ENCODE results near the gene KIRREL1. TPM values are rescaled to one million over a fixed set of nuclear protein-coding genes. Genes with fewer than 3 reads are reported as not detected.

KIRREL1 gene
- total RNA-seq, 1 donor from 2014 or later: 23.5 TPM

DNA sequence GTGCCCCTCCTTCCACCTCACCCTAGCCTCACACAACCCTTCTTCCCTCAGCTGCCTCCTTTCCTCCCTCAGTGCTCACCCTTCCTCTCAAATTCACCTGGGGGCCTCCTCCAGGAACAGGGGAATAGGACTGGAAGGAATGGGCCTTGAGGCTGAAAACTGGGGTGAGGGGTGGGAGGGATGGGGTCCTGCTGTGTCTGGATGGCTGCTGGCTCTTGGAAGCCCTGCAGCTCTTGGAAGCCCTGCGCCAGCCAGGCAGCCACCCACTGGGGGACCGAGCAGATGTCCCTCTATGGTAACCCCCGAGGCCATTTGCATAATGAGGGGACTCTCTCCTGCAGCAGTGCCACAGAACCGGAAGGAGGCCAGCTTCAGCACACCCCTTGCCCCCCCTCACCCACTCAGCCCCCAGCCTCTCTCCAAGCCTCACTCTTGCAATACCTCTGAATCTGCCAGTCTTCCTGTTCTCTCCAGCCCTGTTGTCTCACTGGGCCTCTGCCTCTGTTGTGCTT, 85.2 kb downstream of the KIRREL1 start:
- no peak overlapping the region for H3K27ac ChIP-seq (ENCODE audit: low read depth, low read length)
- no peak overlapping the region for H3K9ac ChIP-seq (ENCODE audit: low read depth in 1 of 3, low read length in 3 of 3)
- H3K4me3 ChIP-seq (ENCODE audit: low read length in 3 of 3): no peak overlapping the region
- no peaks in the 10 kb centered on the region for H3K9me3 ChIP-seq (ENCODE audit: control insufficient read depth in 3 of 3, low read length in 3 of 3)
- H3K4me1 ChIP-seq (ENCODE audit: control insufficient read depth in 3 of 3, insufficient read depth in 3 of 3, low read length in 3 of 3): no peaks in the 10 kb centered on the region
- peaks cover 0 to 6% (median 5%) of the 10 kb centered on the region in 3 donors for H3K36me3 ChIP-seq (ENCODE audit: control insufficient read depth in 3 of 3, insufficient read depth in 3 of 3, low read length in 3 of 3)
- no peaks in the 10 kb centered on the region for H3K27me3 ChIP-seq (ENCODE audit: control insufficient read depth in 3 of 3, insufficient read depth in 3 of 3, low read length in 3 of 3)

DNA sequence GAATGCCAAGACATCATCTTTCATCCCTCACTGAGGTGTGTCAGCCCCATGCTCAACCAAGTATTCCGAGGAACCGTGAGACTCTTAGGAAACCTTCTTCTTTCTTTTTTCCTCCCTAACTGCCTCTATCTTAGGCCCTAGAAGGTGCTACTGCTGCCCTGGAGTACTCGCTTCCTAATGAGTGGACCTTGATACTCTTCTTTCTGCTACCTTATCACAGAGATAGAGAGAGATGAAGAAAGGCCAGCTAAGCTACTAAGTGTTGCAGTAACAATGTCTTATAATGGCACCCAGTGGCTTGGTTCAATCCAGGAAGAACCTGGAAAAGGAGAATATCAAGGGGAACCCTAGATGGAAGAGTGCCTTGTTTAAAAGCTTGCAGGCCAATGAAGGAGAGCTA, 86.6 kb downstream of the KIRREL1 start:
- Histone ChIP-seq H3K9ac (ENCODE audit: low read depth in 1 of 3, low read length in 3 of 3) (no peak overlapping the region), H3K4me1 (ENCODE audit: control insufficient read depth in 3 of 3, insufficient read depth in 3 of 3, low read length in 3 of 3) (no peaks in the 10 kb centered on the region), H3K4me3 (ENCODE audit: low read length in 3 of 3) (no peak overlapping the region), H3K9me3 (ENCODE audit: control insufficient read depth in 3 of 3, low read length in 3 of 3) (no peaks in the 10 kb centered on the region), H3K27ac (ENCODE audit: low read depth, low read length) (no peak overlapping the region), H3K27me3 (ENCODE audit: control insufficient read depth in 3 of 3, insufficient read depth in 3 of 3, low read length in 3 of 3) (no peaks in the 10 kb centered on the region), H3K36me3 (ENCODE audit: control insufficient read depth in 3 of 3, insufficient read depth in 3 of 3, low read length in 3 of 3) (peaks cover 0 to 11% (median 5%) of the 10 kb centered on the region in 3 donors)

DNA sequence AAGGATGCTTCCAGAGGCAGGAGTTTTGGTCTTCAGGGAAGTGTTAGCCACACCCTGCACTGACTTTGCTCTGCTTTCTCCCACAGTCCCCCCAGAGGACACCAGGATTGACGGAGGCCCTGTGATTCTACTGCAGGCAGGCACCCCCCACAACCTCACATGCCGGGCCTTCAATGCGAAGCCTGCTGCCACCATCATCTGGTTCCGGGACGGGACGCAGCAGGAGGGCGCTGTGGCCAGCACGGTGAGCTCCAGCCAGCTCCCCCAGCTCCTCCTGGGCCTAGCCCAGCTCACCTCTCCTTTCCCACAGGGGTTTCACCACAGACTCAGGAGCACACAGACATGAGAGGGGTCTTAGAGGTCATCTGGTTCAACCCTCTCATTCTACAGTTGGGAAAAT, 90.9 kb downstream of the KIRREL1 start:
- H3K4me3 ChIP-seq (ENCODE audit: low read length in 3 of 3): no peak overlapping the region
- H3K27me3 ChIP-seq (ENCODE audit: control insufficient read depth in 3 of 3, insufficient read depth in 3 of 3, low read length in 3 of 3): no peaks in the 10 kb centered on the region
- H3K27ac ChIP-seq (ENCODE audit: low read depth, low read length): no peak overlapping the region
- no peaks in the 10 kb centered on the region for H3K4me1 ChIP-seq (ENCODE audit: control insufficient read depth in 3 of 3, insufficient read depth in 3 of 3, low read length in 3 of 3)
- no peaks in the 10 kb centered on the region for H3K9me3 ChIP-seq (ENCODE audit: control insufficient read depth in 3 of 3, low read length in 3 of 3)
- H3K36me3 ChIP-seq (ENCODE audit: control insufficient read depth in 3 of 3, insufficient read depth in 3 of 3, low read length in 3 of 3): peaks cover 0 to 21% (median 12%) of the 10 kb centered on the region in 3 donors
- no peak overlapping the region for H3K9ac ChIP-seq (ENCODE audit: low read depth in 1 of 3, low read length in 3 of 3)

DNA sequence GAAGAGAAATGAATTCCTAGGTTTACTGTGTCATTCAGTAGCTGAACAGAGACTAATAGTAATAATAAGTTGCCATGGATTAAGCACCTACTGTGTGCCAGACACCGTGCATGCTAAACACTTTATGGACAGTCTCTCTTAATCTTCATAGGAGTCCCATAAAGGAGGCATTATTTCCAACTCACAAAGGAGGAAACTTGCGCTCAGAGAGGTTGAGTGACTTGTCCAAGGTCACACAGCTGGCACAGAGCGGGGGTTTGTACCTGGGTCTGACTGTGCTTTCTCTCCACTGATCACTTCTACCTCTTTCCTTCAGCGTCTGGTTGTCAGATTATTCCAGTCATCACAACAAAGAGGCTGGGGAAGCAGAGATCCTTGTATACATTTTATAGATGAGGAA, 91.3 kb downstream of the KIRREL1 start:
- H3K27ac ChIP-seq (ENCODE audit: low read depth, low read length): no peak overlapping the region
- no peaks in the 10 kb centered on the region for H3K4me1 ChIP-seq (ENCODE audit: control insufficient read depth in 3 of 3, insufficient read depth in 3 of 3, low read length in 3 of 3)
- peaks cover 0 to 25% (median 13%) of the 10 kb centered on the region in 3 donors for H3K36me3 ChIP-seq (ENCODE audit: control insufficient read depth in 3 of 3, insufficient read depth in 3 of 3, low read length in 3 of 3)
- no peak overlapping the region for H3K9ac ChIP-seq (ENCODE audit: low read depth in 1 of 3, low read length in 3 of 3)
- H3K9me3 ChIP-seq (ENCODE audit: control insufficient read depth in 3 of 3, low read length in 3 of 3): no peaks in the 10 kb centered on the region
- H3K27me3 ChIP-seq (ENCODE audit: control insufficient read depth in 3 of 3, insufficient read depth in 3 of 3, low read length in 3 of 3): no peaks in the 10 kb centered on the region
- H3K4me3 ChIP-seq (ENCODE audit: low read length in 3 of 3): no peak overlapping the region

DNA sequence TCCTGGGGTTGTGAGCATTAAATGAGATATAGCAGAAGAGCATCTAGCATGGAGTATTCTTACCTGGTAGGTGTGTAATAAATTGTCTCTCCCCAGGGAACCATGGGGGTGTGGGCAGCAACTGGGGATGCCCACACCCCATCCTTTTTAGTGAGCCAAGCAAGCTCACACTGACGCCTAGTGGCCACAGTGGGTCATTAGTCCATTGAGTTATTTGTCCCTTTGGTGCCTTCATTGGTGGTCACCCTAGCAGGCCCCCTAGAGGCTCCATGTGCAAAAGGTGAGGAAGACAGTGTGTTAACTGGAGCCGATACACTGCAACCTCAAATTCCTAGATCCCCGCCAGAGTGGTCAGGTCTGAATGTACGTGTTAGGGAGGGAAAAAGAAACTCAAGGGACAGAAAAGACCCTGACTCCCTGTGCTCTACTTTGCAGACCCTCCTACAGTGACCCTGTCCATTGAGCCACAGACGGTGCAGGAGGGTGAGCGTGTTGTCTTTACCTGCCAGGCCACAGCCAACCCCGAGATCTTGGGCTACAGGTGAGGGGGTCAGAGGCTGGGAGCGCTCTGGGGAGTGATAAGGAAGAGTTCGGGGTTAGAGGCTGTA, 94.0 kb downstream of the KIRREL1 start:
- no peak overlapping the region for H3K4me3 ChIP-seq (ENCODE audit: low read length in 3 of 3)
- no peak overlapping the region for H3K9ac ChIP-seq (ENCODE audit: low read depth in 1 of 3, low read length in 3 of 3)
- no peaks in the 10 kb centered on the region for H3K4me1 ChIP-seq (ENCODE audit: control insufficient read depth in 3 of 3, insufficient read depth in 3 of 3, low read length in 3 of 3)
- H3K27ac ChIP-seq (ENCODE audit: low read depth, low read length): no peak overlapping the region
- H3K9me3 ChIP-seq (ENCODE audit: control insufficient read depth in 3 of 3, low read length in 3 of 3): no peaks in the 10 kb centered on the region
- H3K27me3 ChIP-seq (ENCODE audit: control insufficient read depth in 3 of 3, insufficient read depth in 3 of 3, low read length in 3 of 3): no peaks in the 10 kb centered on the region
- peaks cover 0 to 26% (median 12%) of the 10 kb centered on the region in 3 donors for H3K36me3 ChIP-seq (ENCODE audit: control insufficient read depth in 3 of 3, insufficient read depth in 3 of 3, low read length in 3 of 3)

DNA sequence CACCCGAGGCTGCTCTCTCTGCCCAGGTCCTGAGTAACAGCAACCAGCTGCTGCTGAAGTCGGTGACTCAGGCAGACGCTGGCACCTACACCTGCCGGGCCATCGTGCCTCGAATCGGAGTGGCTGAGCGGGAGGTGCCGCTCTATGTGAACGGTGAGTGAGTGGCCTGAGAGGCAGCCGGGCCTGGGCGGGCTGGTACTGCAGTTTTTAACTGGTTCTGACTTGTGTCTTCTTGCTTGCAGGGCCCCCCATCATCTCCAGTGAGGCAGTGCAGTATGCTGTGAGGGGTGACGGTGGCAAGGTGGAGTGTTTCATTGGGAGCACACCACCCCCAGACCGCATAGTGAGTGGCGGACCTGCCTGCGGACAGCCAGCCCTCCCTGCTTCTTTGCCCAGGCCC, 96.0 kb downstream of the KIRREL1 start:
- Histone ChIP-seq H3K27ac (ENCODE audit: low read depth, low read length) (no peak overlapping the region), H3K36me3 (ENCODE audit: control insufficient read depth in 3 of 3, insufficient read depth in 3 of 3, low read length in 3 of 3) (peaks cover 0 to 39% (median 23%) of the 10 kb centered on the region in 3 donors)

DNA sequence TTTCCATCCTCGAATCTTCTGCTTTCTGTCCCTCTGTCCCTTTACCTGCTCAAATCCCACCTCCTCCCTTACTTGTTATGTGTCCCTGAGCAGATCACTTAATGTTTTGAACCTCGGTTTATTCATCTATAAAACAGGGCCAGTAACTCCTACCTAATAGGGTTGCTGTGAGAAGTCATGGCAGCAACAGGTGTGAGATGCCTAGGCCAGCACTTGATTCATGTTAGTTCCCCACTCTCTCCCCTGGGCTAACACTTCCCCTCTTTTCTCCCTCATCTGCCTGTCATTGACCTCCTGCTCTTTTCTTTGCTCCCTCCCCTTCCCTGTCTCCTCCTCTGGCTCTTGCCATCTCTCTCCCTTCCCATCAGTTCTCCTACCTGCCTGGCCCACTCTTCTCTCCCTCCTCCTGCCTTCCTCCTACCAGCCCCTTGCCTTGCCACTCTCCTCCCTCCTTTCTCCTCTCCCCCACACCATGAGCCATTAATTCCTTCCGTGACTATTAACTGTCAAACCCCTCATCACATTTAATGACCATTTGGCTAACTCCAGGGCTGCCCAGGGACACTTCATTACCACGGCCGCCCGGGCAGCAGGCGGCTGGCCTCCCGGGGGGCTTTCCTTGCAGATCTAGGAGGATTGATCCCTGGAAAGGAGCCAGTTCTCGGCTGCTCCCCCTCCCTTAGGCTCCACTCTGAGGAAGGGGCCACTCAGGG, 96.6 kb downstream of the KIRREL1 start:
- H3K9me3 ChIP-seq (ENCODE audit: control insufficient read depth in 3 of 3, low read length in 3 of 3): no peaks in the 10 kb centered on the region
- H3K9ac ChIP-seq (ENCODE audit: low read depth in 1 of 3, low read length in 3 of 3): no peak overlapping the region
- H3K36me3 ChIP-seq (ENCODE audit: control insufficient read depth in 3 of 3, insufficient read depth in 3 of 3, low read length in 3 of 3): peaks cover 0 to 34% (median 23%) of the 10 kb centered on the region in 3 donors
- no peak overlapping the region for H3K27ac ChIP-seq (ENCODE audit: low read depth, low read length)
- H3K4me1 ChIP-seq (ENCODE audit: control insufficient read depth in 3 of 3, insufficient read depth in 3 of 3, low read length in 3 of 3): no peaks in the 10 kb centered on the region
- H3K27me3 ChIP-seq (ENCODE audit: control insufficient read depth in 3 of 3, insufficient read depth in 3 of 3, low read length in 3 of 3): no peaks in the 10 kb centered on the region
- no peak overlapping the region for H3K4me3 ChIP-seq (ENCODE audit: low read length in 3 of 3)

More for the DNA sequence above, 96.0 kb downstream of the KIRREL1 start:
- Histone ChIP-seq H3K4me3 (ENCODE audit: low read length in 3 of 3) (no peak overlapping the region), H3K9ac (ENCODE audit: low read depth in 1 of 3, low read length in 3 of 3) (no peak overlapping the region), H3K4me1 (ENCODE audit: control insufficient read depth in 3 of 3, insufficient read depth in 3 of 3, low read length in 3 of 3) (no peaks in the 10 kb centered on the region), H3K27me3 (ENCODE audit: control insufficient read depth in 3 of 3, insufficient read depth in 3 of 3, low read length in 3 of 3) (no peaks in the 10 kb centered on the region), H3K9me3 (ENCODE audit: control insufficient read depth in 3 of 3, low read length in 3 of 3) (no peaks in the 10 kb centered on the region)

DNA sequence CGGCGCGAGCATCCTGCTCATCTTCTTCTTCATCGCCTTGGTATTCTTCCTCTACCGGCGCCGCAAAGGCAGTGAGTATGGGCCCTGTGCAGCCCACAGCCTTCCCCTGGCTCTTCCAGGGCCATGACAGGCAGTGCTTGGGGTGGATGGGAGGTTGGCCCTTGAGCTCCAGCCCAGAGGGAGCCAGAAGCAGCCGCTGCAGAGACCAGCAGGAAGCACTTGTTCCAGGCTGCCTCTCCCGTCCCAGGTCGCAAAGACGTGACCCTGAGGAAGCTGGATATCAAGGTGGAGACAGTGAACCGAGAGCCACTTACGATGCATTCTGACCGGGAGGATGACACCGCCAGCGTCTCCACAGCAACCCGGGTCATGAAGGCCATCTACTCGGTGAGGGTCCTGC, 99.9 kb downstream of the KIRREL1 start:
- no peak overlapping the region for H3K9ac ChIP-seq (ENCODE audit: low read depth in 1 of 3, low read length in 3 of 3)
- no peak overlapping the region for H3K27ac ChIP-seq (ENCODE audit: low read depth, low read length)
- no peaks in the 10 kb centered on the region for H3K27me3 ChIP-seq (ENCODE audit: control insufficient read depth in 3 of 3, insufficient read depth in 3 of 3, low read length in 3 of 3)
- H3K36me3 ChIP-seq (ENCODE audit: control insufficient read depth in 3 of 3, insufficient read depth in 3 of 3, low read length in 3 of 3): peaks cover 0 to 29% (median 18%) of the 10 kb centered on the region in 3 donors
- H3K4me3 ChIP-seq (ENCODE audit: low read length in 3 of 3): no peak overlapping the region
- H3K4me1 ChIP-seq (ENCODE audit: control insufficient read depth in 3 of 3, insufficient read depth in 3 of 3, low read length in 3 of 3): no peaks in the 10 kb centered on the region
- no peaks in the 10 kb centered on the region for H3K9me3 ChIP-seq (ENCODE audit: control insufficient read depth in 3 of 3, low read length in 3 of 3)

DNA sequence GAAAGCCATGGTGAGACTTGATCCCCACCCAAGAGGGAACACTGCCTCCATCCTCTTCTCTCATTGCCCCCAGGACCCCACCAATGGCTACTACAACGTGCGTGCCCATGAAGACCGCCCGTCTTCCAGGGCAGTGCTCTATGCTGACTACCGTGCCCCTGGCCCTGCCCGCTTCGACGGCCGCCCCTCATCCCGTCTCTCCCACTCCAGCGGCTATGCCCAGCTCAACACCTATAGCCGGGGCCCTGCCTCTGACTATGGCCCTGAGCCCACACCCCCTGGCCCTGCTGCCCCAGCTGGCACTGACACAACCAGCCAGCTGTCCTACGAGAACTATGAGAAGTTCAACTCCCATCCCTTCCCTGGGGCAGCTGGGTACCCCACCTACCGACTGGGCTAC, 101.1 kb downstream of the KIRREL1 start:
- Histone ChIP-seq H3K4me3 (ENCODE audit: low read length in 3 of 3) (no peak overlapping the region), H3K4me1 (ENCODE audit: control insufficient read depth in 3 of 3, insufficient read depth in 3 of 3, low read length in 3 of 3) (peaks cover 0 to under 1% (median 0%) of the 10 kb centered on the region in 3 donors), H3K9me3 (ENCODE audit: control insufficient read depth in 3 of 3, low read length in 3 of 3) (no peaks in the 10 kb centered on the region), H3K9ac (ENCODE audit: low read depth in 1 of 3, low read length in 3 of 3) (no peak overlapping the region), H3K27me3 (ENCODE audit: control insufficient read depth in 3 of 3, insufficient read depth in 3 of 3, low read length in 3 of 3) (no peaks in the 10 kb centered on the region), H3K36me3 (ENCODE audit: control insufficient read depth in 3 of 3, insufficient read depth in 3 of 3, low read length in 3 of 3) (peaks cover 0 to 24% (median 13%) of the 10 kb centered on the region in 3 donors), H3K27ac (ENCODE audit: low read depth, low read length) (no peak overlapping the region)

DNA sequence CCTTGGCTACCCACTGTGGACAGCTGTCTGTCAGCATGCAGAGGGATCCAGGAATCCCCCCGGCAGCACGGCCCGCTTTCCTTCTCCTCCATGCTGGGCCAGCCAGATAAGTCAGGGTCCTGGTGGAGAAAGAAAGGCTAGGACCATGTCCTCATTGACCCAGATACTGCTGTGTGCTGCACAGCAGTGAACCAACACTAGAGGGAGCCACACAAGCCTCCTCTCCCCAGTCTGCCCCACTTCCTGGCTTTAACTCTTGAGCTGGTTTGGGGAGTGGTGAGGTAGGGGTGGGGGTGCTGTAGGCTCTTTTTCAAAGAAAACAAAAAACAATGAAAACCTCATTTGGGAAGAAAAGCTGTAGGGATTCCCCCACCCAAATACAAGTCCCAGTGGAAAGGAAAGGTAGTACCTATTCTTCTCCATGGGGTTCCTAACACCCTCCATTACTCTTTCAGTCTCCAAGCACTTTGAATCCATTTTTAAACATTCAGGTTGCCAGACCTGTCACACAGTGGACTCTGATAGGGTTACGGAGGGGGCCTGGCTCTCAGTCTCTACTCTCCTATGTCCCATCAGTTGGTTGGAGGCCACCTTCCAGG, 102.4 kb downstream of the KIRREL1 start:
- no peak overlapping the region for H3K9ac ChIP-seq (ENCODE audit: low read depth in 1 of 3, low read length in 3 of 3)
- H3K36me3 ChIP-seq (ENCODE audit: control insufficient read depth in 3 of 3, insufficient read depth in 3 of 3, low read length in 3 of 3): peaks cover 0 to 19% (median 13%) of the 10 kb centered on the region in 3 donors
- H3K27me3 ChIP-seq (ENCODE audit: control insufficient read depth in 3 of 3, insufficient read depth in 3 of 3, low read length in 3 of 3): no peaks in the 10 kb centered on the region
- H3K4me1 ChIP-seq (ENCODE audit: control insufficient read depth in 3 of 3, insufficient read depth in 3 of 3, low read length in 3 of 3): peaks cover 0 to 6% (median 0%) of the 10 kb centered on the region in 3 donors
- H3K27ac ChIP-seq (ENCODE audit: low read depth, low read length): no peak overlapping the region
- H3K9me3 ChIP-seq (ENCODE audit: control insufficient read depth in 3 of 3, low read length in 3 of 3): no peaks in the 10 kb centered on the region
- H3K4me3 ChIP-seq (ENCODE audit: low read length in 3 of 3): no peak overlapping the region

All from skeletal muscle tissue (tissue), 4 donors.